ENCODE results near the gene AURKAIP1. TPM values are rescaled to one million over a fixed set of nuclear protein-coding genes. Genes with fewer than 3 reads are reported as not detected.

The AURKAIP1 gene
- total and polyA plus RNA-seq, 8 donors = 50.9 to 281 (median 140) TPM

- intact Hi-C loops (cut with DNase I; ENCODE audit: low total_unique reads) = no loop called here
- Histone ChIP-seq H3K36me3 (no peaks in the 10 kb centered on the region), H3K27me3 (peaks cover 0 to 36% (median 4%) of the 10 kb centered on the region in 3 donors), H3K27ac (peak overlapping the region in 3 of 5 donors; percentile 15 to 80 (median 29)), H3K4me1 (peaks cover 15 to 53% (median 43%) of the 10 kb centered on the region in 4 donors), H3K9me3 (no peaks in the 10 kb centered on the region), H3K4me3 (no peak overlapping the region)
- TF ChIP-seq POLR2A (IDR thresholded peaks at IDR 0.05) (no peak), POLR2AphosphoS5 (IDR thresholded peaks at IDR 0.05) (no peak), CTCF (IDR thresholded peaks at IDR 0.05) (no peak), EP300 (IDR thresholded peaks at IDR 0.05) (no peak)
- WGBS, 5 donors = 63 to 73% (median 72%) methylated on average over 23 to 29 of the region's 29 CpGs
- DNase-seq = peak in 1 of 2 donors; percentile 37
Measured at GRCh38 chr1:1422465-1423244, 47.6 kb upstream of the AURKAIP1 start.

GRCh38 chr1:1421907-1422464, 47.0 kb upstream of the AURKAIP1 start:
- DNase-seq = no peak
- intact Hi-C loops (cut with DNase I; ENCODE audit: low total_unique reads) = no loop called here
- Histone ChIP-seq H3K36me3 (no peaks in the 10 kb centered on the region), H3K27ac (peak overlapping the region in 4 of 5 donors; percentile 15 to 87 (median 68)), H3K4me3 (no peak overlapping the region), H3K9me3 (no peaks in the 10 kb centered on the region), H3K27me3 (peaks cover 0 to 29% (median 4%) of the 10 kb centered on the region in 3 donors), H3K4me1 (peaks cover 15 to 51% (median 38%) of the 10 kb centered on the region in 4 donors)
- 79 to 89% (median 86%) methylated on average over 4 to 7 of the region's 7 CpGs for WGBS, 5 donors
- no peak for TF ChIP-seq CTCF (IDR thresholded peaks at IDR 0.05)
- TF ChIP-seq POLR2A (IDR thresholded peaks at IDR 0.05) = no peak
- TF ChIP-seq POLR2AphosphoS5 (IDR thresholded peaks at IDR 0.05) = no peak
- no peak for TF ChIP-seq EP300 (IDR thresholded peaks at IDR 0.05)

- DNase-seq = peak in 1 of 2 donors; percentile 72
- intact Hi-C loops (cut with DNase I; ENCODE audit: low total_unique reads) = no loop called here
- Histone ChIP-seq H3K36me3 (no peaks in the 10 kb centered on the region), H3K27ac (peak within 1 kb of the TSS; percentile 26 to 87 (median 55)), H3K27me3 (peaks cover 0 to 23% (median 0%) of the 10 kb centered on the region in 3 donors), H3K4me1 (peaks cover 15 to 46% (median 35%) of the 10 kb centered on the region in 4 donors), H3K9me3 (no peaks in the 10 kb centered on the region), H3K4me3 (peak within 1 kb of the TSS; percentile 39 to 51 (median 50))
- no peak for TF ChIP-seq POLR2AphosphoS5 (IDR thresholded peaks at IDR 0.05)
- TF ChIP-seq POLR2A (IDR thresholded peaks at IDR 0.05) = no peak
- TF ChIP-seq CTCF (IDR thresholded peaks at IDR 0.05) = no peak
- no peak for TF ChIP-seq EP300 (IDR thresholded peaks at IDR 0.05)
- 58 to 71% (median 66%) methylated on average over 11 to 18 of the region's 18 CpGs for WGBS, 5 donors
Measured at GRCh38 chr1:1421147-1421906, 46.3 kb upstream of the AURKAIP1 start, which contains the start of gene ANKRD65. ANKRD65 (minus strand) TSS chr1:1421276; CDS start chr1:1421005, 271 bp downstream.

GRCh38 chr1:1420654-1421141, 45.7 kb upstream of the AURKAIP1 start:
- peaks cover 0 to 17% (median 0%) of the 10 kb centered on the region in 3 donors for H3K27me3 ChIP-seq
- peak overlapping the region in 4 of 5 donors; percentile 6 to 87 (median 68) for H3K27ac ChIP-seq
- WGBS, 5 donors = 35 to 62% (median 47%) methylated on average over 3 to 12 of the region's 12 CpGs
- no peaks in the 10 kb centered on the region for H3K36me3 ChIP-seq
- intact Hi-C loops (cut with DNase I; ENCODE audit: low total_unique reads) = no loop called here
- H3K9me3 ChIP-seq = no peaks in the 10 kb centered on the region
- peak overlapping the region; percentile 39 to 51 (median 50) for H3K4me3 ChIP-seq
- DNase-seq = peak in 1 of 2 donors; percentile 33
- TF ChIP-seq EP300 (IDR thresholded peaks at IDR 0.05) (no peak), POLR2A (IDR thresholded peaks at IDR 0.05) (no peak), CTCF (IDR thresholded peaks at IDR 0.05) (no peak), POLR2AphosphoS5 (IDR thresholded peaks at IDR 0.05) (no peak)
- H3K4me1 ChIP-seq = peaks cover 15 to 46% (median 33%) of the 10 kb centered on the region in 4 donors

Measured in stomach (tissue), 9 donors.